HG03571 (cell line): ENCODE data around the gene ZNF358.

Experiments
- ATAC-seq: cut with Tn5 transposase; IDR thresholded peaks from one replicate; pipeline ENCODE4 v1.9.1; 2021; ENCODE audit not compliant: unreplicated experiment

The ZNF358 gene

DNA sequence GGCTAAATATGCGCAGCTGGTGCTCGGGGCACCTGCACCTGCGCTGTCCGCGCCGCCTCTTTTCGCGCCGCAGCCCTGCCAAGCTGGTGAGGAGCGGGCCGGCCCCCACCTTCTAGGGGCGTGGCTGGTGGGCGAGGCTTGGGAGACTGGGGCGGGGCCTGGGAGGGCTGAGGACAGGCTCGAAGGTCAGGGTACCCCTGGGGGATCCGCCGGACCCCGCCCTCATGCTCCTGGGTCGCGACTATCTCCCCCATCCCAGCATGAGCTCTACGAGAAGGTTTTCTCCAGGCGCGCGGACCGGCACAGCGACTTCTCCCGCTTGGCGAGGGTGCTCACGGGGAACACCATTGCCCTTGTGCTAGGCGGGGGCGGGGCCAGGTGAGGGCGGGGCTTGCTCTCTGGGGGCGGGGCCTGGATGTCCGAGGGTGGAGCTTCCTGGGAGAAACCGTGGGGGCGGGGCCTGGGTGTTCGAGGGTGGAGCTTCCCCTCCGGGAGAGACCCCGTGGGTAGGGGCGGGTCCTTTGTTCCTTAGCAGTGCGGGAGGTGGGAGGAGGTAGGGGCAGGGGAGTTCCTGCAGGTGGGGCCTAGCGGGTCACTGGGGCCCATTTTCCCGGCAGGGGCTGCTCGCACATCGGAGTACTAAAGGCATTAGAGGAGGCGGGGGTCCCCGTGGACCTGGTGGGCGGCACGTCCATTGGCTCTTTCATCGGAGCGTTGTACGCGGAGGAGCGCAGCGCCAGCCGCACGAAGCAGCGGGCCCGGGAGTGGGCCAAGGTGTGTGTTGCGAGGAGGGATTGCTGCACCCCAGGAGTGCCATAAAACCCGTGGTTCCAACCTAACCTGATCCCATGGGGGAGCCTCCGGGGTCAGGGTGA, 39.3 kb downstream of the ZNF358 start:
- ATAC-seq = no peak

DNA sequence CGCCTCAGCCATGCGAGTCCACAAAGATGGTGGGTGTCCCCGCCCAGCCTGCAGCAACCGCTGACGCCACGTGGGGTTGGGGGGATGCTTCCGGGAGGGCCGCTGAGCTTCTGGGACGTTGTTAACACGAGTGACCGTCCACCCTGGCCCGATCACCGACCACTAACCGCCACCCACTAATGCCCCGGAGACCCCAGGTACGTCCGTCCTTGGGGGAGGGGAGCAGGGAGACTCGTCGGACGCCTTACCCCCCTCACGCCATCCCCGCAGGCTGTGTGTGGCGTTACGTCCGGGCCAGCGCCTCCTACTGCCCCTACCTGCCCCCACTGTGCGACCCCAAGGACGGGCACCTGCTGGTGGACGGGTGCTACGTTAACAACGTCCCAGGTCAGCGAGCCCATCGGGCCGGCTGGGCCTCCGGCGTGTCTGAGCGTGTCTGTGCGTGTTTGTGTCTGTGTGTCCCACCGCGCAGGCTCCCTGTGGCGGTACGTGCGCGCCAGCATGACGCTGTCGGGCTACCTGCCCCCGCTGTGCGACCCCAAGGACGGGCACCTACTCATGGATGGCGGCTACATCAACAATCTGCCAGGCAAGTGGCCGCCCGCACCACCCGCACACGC, 40.9 kb downstream of the ZNF358 start:
- no peak for ATAC-seq

DNA sequence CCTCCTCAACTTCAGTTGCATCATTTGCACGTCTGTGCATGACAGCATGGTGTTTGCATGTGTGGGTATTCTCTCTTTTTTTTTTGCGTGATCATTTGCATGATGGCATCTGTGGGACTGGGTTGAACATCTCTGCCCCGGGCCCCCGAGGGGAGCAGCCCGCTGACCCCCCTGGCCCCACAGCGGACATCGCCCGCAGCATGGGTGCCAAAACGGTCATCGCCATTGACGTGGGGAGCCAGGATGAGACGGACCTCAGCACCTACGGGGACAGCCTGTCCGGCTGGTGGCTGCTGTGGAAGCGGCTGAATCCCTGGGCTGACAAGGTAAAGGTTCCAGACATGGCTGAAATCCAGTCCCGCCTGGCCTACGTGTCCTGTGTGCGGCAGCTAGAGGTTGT, 42.8 kb downstream of the ZNF358 start:
- ATAC-seq = no peak

DNA sequence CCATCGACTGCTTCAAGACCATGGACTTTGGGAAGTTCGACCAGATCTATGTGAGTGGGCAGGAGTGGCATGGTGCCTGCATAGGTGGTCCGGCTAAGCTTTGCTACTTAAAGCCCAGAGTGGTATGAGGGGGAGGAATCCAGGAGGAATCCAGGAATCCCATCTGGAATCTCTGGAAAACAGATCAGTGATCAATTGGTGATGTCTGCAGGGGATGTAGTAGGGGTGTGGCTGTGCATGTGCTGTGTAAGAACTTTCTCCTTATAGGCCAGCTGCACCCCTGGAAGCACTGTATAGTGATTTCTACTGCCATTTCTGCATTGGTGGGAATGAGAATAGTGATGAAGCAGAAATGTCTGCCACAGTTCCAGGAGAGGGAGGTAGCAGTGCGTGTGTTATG, 43.2 kb downstream of the ZNF358 start:
- ATAC-seq = no peak

DNA sequence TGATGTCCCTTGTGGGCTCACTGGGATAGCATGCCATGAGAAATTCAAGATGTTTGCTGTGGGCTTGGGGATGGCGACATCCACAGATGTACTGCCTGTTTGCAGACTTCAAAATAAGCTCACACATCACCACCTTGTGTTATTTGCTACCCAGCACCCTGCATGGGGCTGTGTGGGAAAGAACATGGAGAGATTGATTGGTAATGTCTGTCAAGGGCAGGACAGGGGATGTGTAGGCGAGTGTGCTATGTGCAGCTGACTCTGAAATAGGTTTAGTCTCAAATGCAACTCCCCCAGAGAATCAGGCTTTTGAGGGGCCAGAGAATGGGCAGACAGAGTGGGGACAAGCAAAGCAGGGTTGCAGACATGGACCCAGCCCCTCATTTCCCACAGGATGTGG, 44.4 kb downstream of the ZNF358 start:
- ATAC-seq = no peak

DNA sequence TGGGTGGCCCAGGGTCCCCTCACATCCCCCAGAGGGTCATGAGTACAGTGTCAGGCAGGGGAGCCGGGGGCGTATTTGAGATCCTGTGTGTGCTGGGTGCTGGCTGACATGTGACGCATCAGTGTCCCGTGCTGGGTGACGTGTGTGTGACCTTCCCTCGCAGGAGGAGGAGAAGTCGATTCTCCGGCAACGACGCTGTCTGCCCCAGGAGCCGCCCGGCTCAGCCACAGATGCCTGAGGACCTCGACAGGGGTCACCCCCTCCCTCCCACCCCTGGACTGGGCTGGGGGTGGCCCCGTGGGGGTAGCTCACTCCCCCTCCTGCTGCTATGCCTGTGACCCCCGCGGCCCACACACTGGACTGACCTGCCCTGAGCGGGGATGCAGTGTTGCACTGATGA, 45.4 kb downstream of the ZNF358 start:
- no peak for ATAC-seq

DNA sequence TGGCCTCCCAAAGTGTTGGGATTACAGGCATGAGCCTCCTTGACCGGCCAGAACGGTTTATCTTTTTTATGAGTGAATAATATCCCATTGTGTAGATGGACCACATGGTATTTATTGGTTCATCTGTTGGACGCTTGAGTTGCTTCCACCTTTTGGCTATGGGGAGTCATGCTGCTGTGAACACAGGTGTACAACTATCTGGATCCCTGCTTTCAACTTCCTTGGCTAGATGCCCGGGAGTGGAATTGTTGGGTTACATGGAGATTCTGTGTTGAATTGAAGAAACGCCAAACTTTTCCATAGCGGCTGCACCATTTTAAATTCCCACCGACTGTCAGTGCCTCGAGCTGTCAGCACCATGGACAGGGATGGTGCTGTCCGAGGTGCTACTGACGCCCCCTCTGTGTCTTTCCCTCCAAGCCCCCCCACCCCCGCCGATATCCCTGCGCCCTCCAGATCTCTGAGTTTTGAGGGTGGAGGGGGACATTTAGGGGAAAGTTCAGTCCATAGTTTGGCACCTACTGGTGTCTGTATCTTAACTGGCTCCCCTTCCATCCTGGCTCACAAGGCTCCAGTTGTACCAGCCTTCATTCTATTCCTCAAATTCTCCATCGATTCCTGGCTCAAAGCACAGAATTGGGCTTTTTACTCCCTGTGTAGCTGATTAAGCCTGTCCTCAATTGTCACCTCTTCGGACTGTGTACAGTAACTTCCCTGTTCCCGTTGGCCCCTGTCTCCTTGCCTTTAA, 46.9 kb downstream of the ZNF358 start:
- ATAC-seq = no peak

DNA sequence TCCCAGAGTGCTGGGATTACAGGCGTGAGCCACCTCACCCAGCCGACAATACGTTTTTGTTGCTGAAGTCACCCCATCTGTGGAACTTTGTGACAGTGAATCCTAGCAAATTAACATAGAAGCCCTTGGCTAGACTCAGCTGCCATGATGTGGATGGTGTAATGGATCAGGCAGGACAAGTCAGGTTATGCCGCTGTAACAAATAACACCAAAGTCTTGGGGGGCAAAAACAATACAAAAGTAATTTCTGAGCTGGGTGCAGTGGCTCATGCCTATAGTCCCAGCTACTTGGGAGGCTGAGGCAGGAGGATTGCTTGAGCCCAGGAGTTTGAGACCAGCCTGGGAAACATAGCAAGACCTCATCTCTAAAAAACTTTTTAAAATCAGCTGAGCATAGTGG, 49.0 kb downstream of the ZNF358 start:
- ATAC-seq = no peak

DNA sequence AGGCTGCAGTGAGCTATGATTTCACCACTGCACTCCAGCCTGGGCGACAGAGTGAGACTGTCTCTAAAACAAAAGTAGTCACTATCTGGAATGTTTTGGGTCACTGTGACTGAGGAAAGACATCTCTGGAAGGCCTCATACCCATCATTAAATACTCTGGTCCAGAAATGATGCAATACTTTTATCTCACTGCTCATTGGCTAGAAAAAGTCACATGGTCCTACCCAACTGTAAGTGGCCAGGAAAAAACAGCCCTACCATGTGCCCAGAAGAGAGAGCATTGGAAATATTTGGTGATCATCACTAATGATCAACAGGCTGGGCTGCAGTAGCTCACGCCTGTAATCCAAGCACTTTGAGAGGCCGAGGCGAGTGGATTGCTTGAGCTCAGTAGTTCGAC, 49.4 kb downstream of the ZNF358 start:
- no peak for ATAC-seq
